ENCODE results near the gene NES.
A peak's percentile ranks its signal among the peaks of the same experiment; 100 is the strongest.

Gene NES

DNA sequence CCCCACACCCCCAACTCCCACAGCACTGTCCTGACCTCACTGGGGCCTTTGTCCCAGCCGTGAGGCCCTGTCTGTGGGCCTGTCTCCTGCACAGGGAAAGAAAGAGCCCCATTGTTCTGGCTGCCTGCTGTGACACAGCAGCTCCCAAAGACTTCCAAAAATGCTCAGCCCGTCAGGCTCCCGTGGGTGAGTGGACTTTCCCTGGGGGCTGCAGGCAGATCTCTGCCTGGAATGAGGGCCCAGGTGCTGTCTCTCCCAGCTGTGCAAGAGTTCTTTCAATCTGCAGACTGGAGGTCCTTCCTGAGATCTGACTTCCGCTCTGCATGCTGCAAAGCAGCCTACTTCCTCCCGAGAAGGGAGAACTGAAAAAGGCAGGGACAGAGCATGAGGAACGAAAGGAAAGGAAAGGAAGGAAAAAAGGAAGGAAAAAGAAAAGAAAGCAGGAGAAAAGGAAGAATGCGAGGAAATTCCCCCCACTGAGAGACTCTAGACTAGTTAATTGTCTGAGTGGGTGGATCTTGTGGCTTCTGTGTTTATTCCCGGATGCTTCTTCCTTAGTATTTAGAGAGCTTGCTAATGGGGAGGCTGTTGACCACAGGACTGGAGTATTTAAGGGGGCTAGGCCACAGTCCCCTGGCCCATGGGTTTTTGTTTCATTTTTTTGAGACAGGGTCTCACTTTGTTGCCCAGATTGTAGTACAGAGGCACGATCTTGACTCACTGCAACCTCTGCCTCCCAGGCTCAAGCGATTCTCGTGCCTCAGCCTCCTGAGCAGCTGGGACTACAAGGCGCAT lies 15.0 kb downstream of the NES start:
- no peak for DNase-seq (ENCODE audit: low spot score)

- DNase-seq (ENCODE audit: low spot score): no peak
These were observed 16.5 kb downstream of the NES start for GRCh38 chr1:156660752-156661112.

DNA sequence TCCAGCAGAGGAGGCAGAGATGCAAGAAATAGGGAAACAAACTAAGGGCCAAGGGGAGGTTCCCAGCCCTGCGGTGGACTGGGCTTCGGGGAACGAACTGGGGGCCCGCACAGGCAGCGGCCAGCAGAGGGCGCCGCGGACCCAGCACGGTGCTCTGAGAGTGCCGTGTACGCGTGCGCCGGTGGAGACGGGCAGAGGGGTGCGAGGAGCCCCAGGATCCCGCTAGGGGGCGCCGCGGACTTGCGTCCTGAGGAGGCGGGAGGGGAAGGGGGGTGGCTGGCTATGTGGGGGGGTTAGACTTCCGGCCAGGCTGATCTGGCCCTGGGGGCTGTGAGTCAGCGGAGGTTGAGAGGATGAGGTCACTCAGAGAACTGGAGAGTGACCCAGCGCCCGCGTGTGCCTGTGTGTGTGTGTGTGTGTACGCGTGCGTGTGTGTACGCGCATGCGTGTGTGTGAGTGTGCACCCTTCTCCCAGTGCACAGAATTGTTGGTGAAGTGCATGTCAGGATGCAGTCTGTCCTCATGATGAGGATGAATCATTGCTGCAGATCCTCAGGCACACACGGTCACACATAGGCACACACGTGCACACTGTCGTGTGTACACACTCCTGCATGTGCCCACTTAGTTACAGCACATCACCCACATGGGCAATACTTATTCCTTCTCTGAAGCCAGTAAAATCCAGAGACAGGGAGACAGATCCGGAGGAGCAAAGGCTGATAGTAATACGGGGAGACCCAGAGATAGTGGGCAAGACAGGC lies 17.0 kb downstream of the NES start:
- DNase-seq (ENCODE audit: low spot score): peak; percentile 98

DNA sequence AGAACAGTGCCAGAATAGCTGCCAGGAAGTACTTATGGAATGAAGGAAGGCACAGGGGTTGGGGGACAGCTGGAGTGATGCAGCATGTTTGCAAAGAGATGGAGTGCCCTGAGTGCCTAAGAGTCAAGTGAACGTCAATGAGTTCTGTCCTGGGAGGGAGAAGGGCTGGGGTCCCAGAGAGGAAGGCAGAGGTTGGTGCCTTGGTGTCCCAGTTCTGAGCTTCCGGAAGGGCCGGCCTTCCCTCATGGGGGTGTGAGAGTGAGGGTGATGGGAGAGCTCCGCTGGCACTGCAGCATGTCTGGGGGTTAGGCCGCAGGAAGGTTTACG lies 17.6 kb downstream of the NES start:
- no peak for DNase-seq (ENCODE audit: low spot score)

GRCh38 chr1:156658945-156659574 lies 18.1 kb downstream of the NES start:
- no peak for DNase-seq (ENCODE audit: low spot score)

GRCh38 chr1:156658496-156658895 lies 18.7 kb downstream of the NES start:
- DNase-seq (ENCODE audit: low spot score): no peak

DNA sequence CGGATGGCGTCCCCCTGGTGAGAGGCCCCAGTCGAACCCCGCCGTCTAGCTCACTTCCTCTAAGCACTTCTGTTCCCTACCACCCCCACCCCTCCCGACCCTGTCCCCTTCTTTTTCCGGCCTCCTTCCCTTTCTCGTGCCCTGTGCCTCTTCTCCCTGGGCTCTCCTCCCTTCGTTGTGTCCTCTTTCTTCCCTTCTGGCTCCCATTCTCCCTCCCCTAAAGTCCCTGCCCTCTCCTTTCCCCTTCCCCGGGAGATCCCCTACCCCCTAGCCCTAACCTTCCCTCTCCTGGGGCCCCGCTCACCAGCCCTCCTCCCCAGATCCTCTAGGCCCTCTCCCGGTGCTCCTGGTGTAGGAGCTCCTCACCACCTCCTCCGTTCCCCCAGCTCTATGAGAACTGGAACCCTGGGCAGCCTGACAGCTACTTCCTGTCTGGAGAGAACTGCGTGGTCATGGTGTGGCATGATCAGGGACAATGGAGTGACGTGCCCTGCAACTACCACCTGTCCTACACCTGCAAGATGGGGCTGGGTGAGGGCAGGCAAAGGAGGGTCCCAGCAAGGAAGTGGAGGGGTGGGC lies 19.4 kb downstream of the NES start:
- DNase-seq (ENCODE audit: low spot score): no peak

DNA sequence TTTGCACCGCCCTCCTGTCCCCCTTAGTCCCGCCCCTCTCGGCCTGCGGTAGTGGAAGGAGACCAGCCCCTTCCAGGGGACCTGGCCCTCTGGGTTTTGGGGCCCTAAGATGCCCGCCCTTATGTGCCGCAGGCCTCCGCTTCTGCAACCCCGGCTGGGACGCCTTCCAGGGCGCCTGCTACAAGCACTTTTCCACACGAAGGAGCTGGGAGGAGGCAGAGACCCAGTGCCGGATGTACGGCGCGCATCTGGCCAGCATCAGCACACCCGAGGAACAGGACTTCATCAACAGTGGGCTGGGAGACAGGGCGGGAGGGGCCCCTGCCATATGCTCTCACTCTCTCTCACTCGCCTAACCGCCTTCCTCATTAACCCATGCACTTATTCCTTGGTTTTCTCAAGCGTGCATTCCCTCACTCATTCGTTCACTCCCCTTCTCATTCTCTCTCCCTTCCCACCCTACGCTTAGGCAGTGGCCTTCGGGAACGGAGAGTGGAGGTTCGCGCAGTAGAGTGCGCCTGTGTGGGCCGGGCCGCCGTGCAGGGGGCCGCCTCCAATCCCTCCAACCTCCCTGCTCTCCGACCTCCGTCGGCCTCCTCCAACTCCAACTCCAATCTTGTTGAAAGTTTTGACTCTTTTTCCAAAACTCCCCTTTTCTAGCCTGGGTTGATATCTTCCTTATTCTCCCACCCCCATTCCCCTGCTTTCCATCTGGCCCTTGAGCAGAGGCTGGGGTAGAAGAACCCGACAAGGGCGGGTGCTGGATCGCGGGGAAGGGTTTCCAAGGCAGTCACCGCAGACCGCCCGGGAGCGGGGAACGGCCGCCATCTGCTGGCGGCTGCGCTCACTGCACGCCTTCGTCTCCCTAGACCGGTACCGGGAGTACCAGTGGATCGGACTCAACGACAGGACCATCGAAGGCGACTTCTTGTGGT lies 20.1 kb downstream of the NES start:
- peak; percentile 82 for DNase-seq (ENCODE audit: low spot score)

- no peak for DNase-seq (ENCODE audit: low spot score)
These were observed 21.2 kb downstream of the NES start for GRCh38 chr1:156655904-156656516.

- no peak for DNase-seq (ENCODE audit: low spot score)
These were observed 21.9 kb downstream of the NES start for GRCh38 chr1:156655151-156655903.

GRCh38 chr1:156654700-156655099 lies 22.5 kb downstream of the NES start:
- DNase-seq (ENCODE audit: low spot score): no peak

DNA sequence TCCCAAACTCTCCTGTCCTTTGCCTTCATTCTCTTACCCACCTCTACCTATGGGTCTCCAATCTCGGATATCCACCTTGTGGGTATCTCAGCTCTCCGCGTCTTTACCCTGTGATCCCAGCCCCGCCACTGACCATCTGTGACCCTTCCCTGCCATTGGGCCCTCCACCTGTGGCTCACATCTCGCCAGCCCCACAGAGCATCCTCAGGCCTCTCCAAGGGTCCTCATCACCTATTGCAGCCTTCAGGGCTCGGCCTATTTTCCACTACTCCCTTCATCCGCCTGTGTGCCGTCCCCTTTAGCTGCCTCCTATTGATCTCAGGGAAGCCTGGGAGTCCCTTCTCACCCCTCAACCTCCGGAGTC lies 24.2 kb downstream of the NES start:
- no peak for DNase-seq (ENCODE audit: low spot score)

DNA sequence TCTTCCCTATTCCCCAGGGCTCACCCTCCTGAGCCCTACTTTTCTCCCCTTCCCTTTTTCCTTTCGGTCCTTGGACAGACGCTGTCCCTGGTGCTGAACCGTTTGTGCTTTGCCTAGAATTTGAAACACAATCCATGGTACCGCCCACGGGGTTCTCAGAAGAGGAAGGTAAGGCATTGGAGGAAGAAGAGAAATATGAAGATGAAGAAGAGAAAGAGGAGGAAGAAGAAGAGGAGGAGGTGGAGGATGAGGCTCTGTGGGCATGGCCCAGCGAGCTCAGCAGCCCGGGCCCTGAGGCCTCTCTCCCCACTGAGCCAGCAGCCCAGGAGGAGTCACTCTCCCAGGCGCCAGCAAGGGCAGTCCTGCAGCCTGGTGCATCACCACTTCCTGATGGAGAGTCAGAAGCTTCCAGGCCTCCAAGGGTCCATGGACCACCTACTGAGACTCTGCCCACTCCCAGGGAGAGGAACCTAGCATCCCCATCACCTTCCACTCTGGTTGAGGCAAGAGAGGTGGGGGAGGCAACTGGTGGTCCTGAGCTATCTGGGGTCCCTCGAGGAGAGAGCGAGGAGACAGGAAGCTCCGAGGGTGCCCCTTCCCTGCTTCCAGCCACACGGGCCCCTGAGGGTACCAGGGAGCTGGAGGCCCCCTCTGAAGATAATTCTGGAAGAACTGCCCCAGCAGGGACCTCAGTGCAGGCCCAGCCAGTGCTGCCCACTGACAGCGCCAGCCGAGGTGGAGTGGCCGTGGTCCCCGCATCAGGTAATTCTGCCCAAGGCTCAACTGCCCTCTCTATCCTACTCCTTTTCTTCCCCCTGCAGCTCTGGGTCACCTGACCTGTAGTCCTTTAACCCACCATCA lies 24.8 kb downstream of the NES start:
- no peak for DNase-seq (ENCODE audit: low spot score)

- no peak for DNase-seq (ENCODE audit: low spot score)
These were observed 28.3 kb downstream of the NES start for GRCh38 chr1:156648951-156649350.

- no peak for DNase-seq (ENCODE audit: low spot score)
These were observed 28.7 kb downstream of the NES start for GRCh38 chr1:156648496-156648895.

GRCh38 chr1:156647351-156647750 lies 29.9 kb downstream of the NES start:
- no peak for DNase-seq (ENCODE audit: low spot score)

DNA sequence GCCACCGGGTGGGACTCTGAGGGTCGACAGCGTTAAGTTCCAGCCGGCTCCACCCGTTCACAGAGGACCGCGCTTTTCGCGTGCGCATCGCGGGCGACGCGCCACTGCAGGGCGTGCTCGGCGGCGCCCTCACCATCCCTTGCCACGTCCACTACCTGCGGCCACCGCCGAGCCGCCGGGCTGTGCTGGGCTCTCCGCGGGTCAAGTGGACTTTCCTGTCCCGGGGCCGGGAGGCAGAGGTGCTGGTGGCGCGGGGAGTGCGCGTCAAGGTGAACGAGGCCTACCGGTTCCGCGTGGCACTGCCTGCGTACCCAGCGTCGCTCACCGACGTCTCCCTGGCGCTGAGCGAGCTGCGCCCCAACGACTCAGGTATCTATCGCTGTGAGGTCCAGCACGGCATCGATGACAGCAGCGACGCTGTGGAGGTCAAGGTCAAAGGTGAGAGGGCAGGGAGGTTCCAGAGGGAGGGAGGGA lies 30.4 kb downstream of the NES start:
- no peak for DNase-seq (ENCODE audit: low spot score)

GRCh38 chr1:156645666-156646065 lies 31.5 kb downstream of the NES start:
- DNase-seq (ENCODE audit: low spot score): no peak

- no peak for DNase-seq (ENCODE audit: low spot score)
These were observed 32.2 kb downstream of the NES start for GRCh38 chr1:156645056-156645455.

DNA sequence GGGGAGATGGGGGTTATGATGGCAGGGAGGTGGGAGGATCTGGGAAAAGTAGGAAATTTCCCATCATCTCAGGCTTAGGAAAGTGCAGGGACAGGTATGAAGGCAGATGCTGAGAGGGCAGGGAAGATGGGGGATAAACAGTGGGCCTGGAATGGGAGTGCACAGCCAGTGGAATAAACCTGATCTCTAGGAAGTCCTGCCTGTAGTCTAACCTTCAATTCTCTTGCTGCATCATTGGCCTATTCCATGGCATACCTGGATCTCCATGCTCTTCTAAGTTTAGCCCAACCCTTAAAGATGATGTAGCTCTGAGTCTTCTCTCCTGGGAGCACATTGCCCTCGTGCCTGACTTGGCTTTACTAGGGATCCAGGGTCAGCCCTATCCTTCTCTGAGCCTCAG lies 32.6 kb downstream of the NES start:
- DNase-seq (ENCODE audit: low spot score): no peak

Measured in germinal center (tissue), 1 donor.